Testis (tissue), 2 donors: ENCODE results near the gene EIF4E1B.

Experiments used
- CTCF ChIP-seq, 3 experiments: fragments of 450-650 bp in 2 of 3; fragments of 200-600 bp in 1 of 3; sonication (generic) in 1 of 3; IDR thresholded peaks; one replicate each; pipeline ENCODE4 v1.5.1; 2016 to 2019; ENCODE audit warnings: antibody characterized with exemption in 3 of 3, mild to moderate bottlenecking in 2 of 3, moderate library complexity in 1 of 3
- POLR2A ChIP-seq: fragments of 450-650 bp; IDR thresholded peaks from one replicate; pipeline ENCODE4 v1.6.1; 2017; ENCODE audit warnings: antibody characterized with exemption, mild to moderate bottlenecking, moderate library complexity

DNA sequence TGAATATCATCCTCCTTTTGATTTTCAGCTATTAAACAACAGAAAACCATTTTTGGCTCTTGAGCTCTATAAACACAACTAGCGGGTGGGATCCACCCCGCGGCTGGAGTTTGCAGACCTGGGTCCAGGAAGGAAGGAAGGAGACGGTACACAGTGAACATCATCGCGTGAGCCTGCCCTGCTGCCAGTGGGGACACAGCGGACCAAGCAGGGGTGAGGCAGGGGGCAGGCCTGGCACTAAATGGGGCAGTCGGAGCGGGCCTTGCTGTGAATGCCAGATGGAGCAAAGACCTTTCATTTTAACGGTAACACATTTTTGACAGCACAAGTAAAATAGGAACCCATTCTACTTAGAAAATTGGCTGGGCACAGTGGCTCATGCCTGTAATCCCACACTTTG lies 31.2 kb downstream of the EIF4E1B start:
- TF ChIP-seq CTCF (IDR thresholded peaks at IDR 0.05) (no peak), POLR2A (no peak)
